HepG2 (cell line): Measurements from ENCODE around the gene OS9. TPM values are rescaled to one million over a fixed set of nuclear protein-coding genes. Genes with fewer than 3 reads are reported as not detected.

Experiments used
- BRF2 ChIP-seq: sonication (generic); formaldehyde crosslinking; IDR thresholded peaks from 2 replicates; pipeline ENCODE4 v1.8.1; 2022; ENCODE audit warnings: mild to moderate bottlenecking, missing genetic modification reagents
- JUNB ChIP-seq: sonication (generic); formaldehyde crosslinking; IDR thresholded peaks from 2 replicates; pipeline ENCODE4 v1.8.0; 2022; ENCODE audit warnings: missing genetic modification reagents, mild to moderate bottlenecking, borderline replicate concordance
- KDM5B ChIP-seq: sonication (generic); formaldehyde crosslinking; IDR thresholded peaks from 2 replicates; pipeline ENCODE4 v1.4.0; 2020; ENCODE audit warnings: missing genetic modification reagents, mild to moderate bottlenecking, borderline replicate concordance
- KLF16 ChIP-seq, 2 experiments: sonication (generic) in 1 of 2; formaldehyde crosslinking in 1 of 2; IDR thresholded peaks; 2 replicates each; pipeline versions ENCODE4 v1.6.1 to v1.8.0; 2016 to 2023; ENCODE audit warnings: missing genetic modification reagents in 2 of 2, missing compliant biosample characterization in 1 of 2
- MBD4 ChIP-seq: IDR thresholded peaks from 2 replicates; pipeline ENCODE4 v1.6.1; 2012; ENCODE audit warnings: low read length, inconsistent platforms, borderline replicate concordance
- MIER3 ChIP-seq: IDR thresholded peaks from 2 replicates; pipeline ENCODE4 v1.6.1; 2016; ENCODE audit warnings: missing compliant biosample characterization, borderline replicate concordance
- NFAT5 ChIP-seq: sonication (generic); formaldehyde crosslinking; IDR thresholded peaks from 2 replicates; pipeline ENCODE4 v1.4.0; 2020; ENCODE audit warnings: missing genetic modification reagents
- REL ChIP-seq: sonication (generic); formaldehyde crosslinking; conservative IDR thresholded peaks from 2 replicates; pipeline ENCODE4 v1.8.0; 2022; ENCODE audit warnings: mild to moderate bottlenecking, missing genetic modification reagents, moderate library complexity
- SIX4 ChIP-seq: sonication (generic); formaldehyde crosslinking; IDR thresholded peaks from 2 replicates; pipeline ENCODE4 v1.4.0; 2020; ENCODE audit warnings: missing genetic modification reagents
- SNRNP70 ChIP-seq: fragments of 200-400 bp; formaldehyde crosslinking; IDR thresholded peaks from 2 replicates; pipeline ENCODE4 v1.6.1; 2017; ENCODE audit warnings: mild to moderate bottlenecking, low read depth, low read length, moderate library complexity
- ZBTB4 ChIP-seq: sonication (generic); formaldehyde crosslinking; IDR thresholded peaks from 2 replicates; pipeline ENCODE4 v1.4.0; 2020; ENCODE audit warnings: missing genetic modification reagents, mild to moderate bottlenecking, borderline replicate concordance
- ZFYVE20 ChIP-seq: sonication (generic); formaldehyde crosslinking; IDR thresholded peaks from 2 replicates; pipeline ENCODE4 v1.8.0; 2023; ENCODE audit warnings: low read depth, mild to moderate bottlenecking, moderate library complexity, missing genetic modification reagents, borderline replicate concordance
- ZNF253 ChIP-seq: sonication (generic); formaldehyde crosslinking; IDR thresholded peaks from 2 replicates; pipeline ENCODE4 v1.8.0; 2022; ENCODE audit warnings: mild to moderate bottlenecking, missing genetic modification reagents, borderline replicate concordance
- ZNF543 ChIP-seq: sonication (generic); formaldehyde crosslinking; IDR thresholded peaks from 2 replicates; pipeline ENCODE4 v1.4.0; 2020; ENCODE audit warnings: mild to moderate bottlenecking, missing genetic modification reagents
- ZNF7 ChIP-seq: IDR thresholded peaks from 2 replicates; pipeline ENCODE4 v1.6.1; 2016; ENCODE audit warnings: missing biosample characterization, missing genetic modification reagents
- ZNF703 ChIP-seq: sonication (generic); formaldehyde crosslinking; IDR thresholded peaks from 2 replicates; pipeline ENCODE4 v1.5.1; 2020; ENCODE audit warnings: missing genetic modification reagents, mild to moderate bottlenecking, moderate library complexity, borderline replicate concordance
- polyA plus RNA-seq, 8 experiments: library from polyadenylated mRNA; depleted of rRNA in 3 of 8; stranded (reverse) in 7 of 8; unstranded in 1 of 8; fragments of >200 nt; fragmentation: Illumina TruSeq in 4 of 8; extraction: Trizol in 4 of 8; gene quantifications; 2 replicates each; pipeline versions ENCODE4 v1.2.1 to v1.2.3, GENCODE V29; 2011 to 2016; ENCODE audit warnings: low read depth in 4 of 8, missing spikeins in 1 of 8, mixed read lengths in 1 of 8; ENCODE audit not compliant: insufficient read depth in 1 of 8
- total RNA-seq, 5 experiments: library from RNA; depleted of rRNA; stranded (reverse); fragments of >200 nt; fragmentation: Illumina TruSeq; extraction: Trizol; gene quantifications; 2 replicates each; pipeline ENCODE4 v1.2.3, GENCODE V29; 2016; ENCODE audit warnings: low read depth in 1 of 5
- TF ChIP-seq, protein P1 (sequence below): sonication (generic); formaldehyde crosslinking; IDR thresholded peaks from 2 replicates; pipeline ENCODE4 v1.4.0; 2020; ENCODE audit warnings: missing genetic modification reagents

Gene OS9
- total and polyA plus RNA-seq, 2 of the 13 experiments (the other 11 are each of a cell fraction or from before 2014, with no cell fraction given) = 156 to 206 TPM

- peak; percentile 30; the same call in 1 of the 2 replicates for TF ChIP-seq NFAT5
- TF ChIP-seq, protein P1, sequence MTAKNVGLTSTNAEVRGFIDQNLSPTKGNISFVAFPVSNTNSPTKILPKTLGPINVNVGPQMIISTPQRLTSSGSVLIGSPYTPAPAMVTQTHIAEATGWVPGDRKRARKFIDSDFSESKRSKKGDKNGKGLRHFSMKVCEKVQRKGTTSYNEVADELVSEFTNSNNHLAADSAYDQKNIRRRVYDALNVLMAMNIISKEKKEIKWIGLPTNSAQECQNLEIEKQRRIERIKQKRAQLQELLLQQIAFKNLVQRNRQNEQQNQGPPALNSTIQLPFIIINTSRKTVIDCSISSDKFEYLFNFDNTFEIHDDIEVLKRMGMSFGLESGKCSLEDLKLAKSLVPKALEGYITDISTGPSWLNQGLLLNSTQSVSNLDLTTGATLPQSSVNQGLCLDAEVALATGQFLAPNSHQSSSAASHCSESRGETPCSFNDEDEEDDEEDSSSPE (CRISPR knock-in tag) = no peak
- no peak for TF ChIP-seq ZFYVE20 (CRISPR knock-in tag)
- 0 out of 4 replicates have a peak, but pooled peaks of 1 of the 2 experiments have one; percentile 25 for TF ChIP-seq KLF16 (CRISPR knock-in tag; IDR thresholded peaks at IDR 0.05)
- TF ChIP-seq SIX4 (CRISPR knock-in tag) = no peak
- TF ChIP-seq KDM5B (CRISPR knock-in tag) = peak; percentile 65; the same call in 1 of the 2 replicates
- no peak for TF ChIP-seq MBD4
- no peak; the same call in 1 of the 2 replicates for TF ChIP-seq ZNF543 (CRISPR knock-in tag)
- TF ChIP-seq ZBTB4 (CRISPR knock-in tag) = no peak
- TF ChIP-seq REL (CRISPR knock-in tag) = no peak
- no peak for TF ChIP-seq ZNF253 (CRISPR knock-in tag)
- TF ChIP-seq ZNF7 (CRISPR knock-in tag) = no peak
- TF ChIP-seq SNRNP70 = no peak
- no peak for TF ChIP-seq JUNB (CRISPR knock-in tag)
- TF ChIP-seq ZNF703 (CRISPR knock-in tag) = no peak
- TF ChIP-seq BRF2 (CRISPR knock-in tag) = no peak
- no peak for TF ChIP-seq MIER3
Observed at GRCh38 chr12:57755454-57756372, 61.8 kb downstream of the OS9 start (continued).
